ENCODE results near the gene FXYD6. TPM values are rescaled to one million over a fixed set of nuclear protein-coding genes. Genes with fewer than 3 reads are reported as not detected.
A peak's percentile ranks its signal among the peaks of the same experiment; 100 is the strongest.

The FXYD6 gene
- total and polyA plus RNA-seq, 2 of the 8 experiments (the other 6 are each of a cell fraction or from before 2014, with no cell fraction given) = 44.6 to 117 TPM

- H3K14ac ChIP-seq (ENCODE audit: insufficient read length) = no peak overlapping the region
- H4K20me1 ChIP-seq (replicated peaks in 1 of 2; ENCODE audit: control insufficient read depth in 1 of 2, insufficient read depth in 2 of 2, low read length in 2 of 2) = peaks cover 8 to 18% of the 10 kb centered on the region in 2 experiments
- TF ChIP-seq SUZ12 (IDR thresholded peaks at IDR 0.05; ENCODE audit: low read length) = no peak
- TF ChIP-seq KDM5A (IDR thresholded peaks at IDR 0.05; ENCODE audit: low read length) = no peak
- no peak for TF ChIP-seq RAD21 (IDR thresholded peaks at IDR 0.05 in 1 of 2, conservative IDR thresholded peaks at IDR 0.05 in 1 of 2; ENCODE audit: low read depth in 2 of 2, low read length in 2 of 2)
- TF ChIP-seq BACH1 (IDR thresholded peaks at IDR 0.05; ENCODE audit: low read length) = no peak
- TF ChIP-seq GTF2F1 (IDR thresholded peaks at IDR 0.05; ENCODE audit: borderline replicate concordance, low read depth, low read length) = no peak
- 0 out of 2 replicates have a peak, but pooled peaks have one; percentile 25 for TF ChIP-seq TCF12 (IDR thresholded peaks at IDR 0.05; ENCODE audit: low read depth, low read length)
- TF ChIP-seq ZNF274 (IDR thresholded peaks at IDR 0.05; ENCODE audit: borderline replicate concordance, extremely low read depth, low read length) = no peak
- no peak for TF ChIP-seq CEBPB (IDR thresholded peaks at IDR 0.05; ENCODE audit: low read depth, low read length)
- TF ChIP-seq CHD1 (IDR thresholded peaks at IDR 0.05; ENCODE audit: low read depth, low read length) = no peak
- 0 out of 2 replicates have a peak, but pooled peaks have one; percentile 10 for TF ChIP-seq CREB1 (IDR thresholded peaks at IDR 0.05)
- POLR2A ChIA-PET (ENCODE audit: partially characterized antibody) = interaction anchor here (1.3 kb wide), 1 partner anchor 50 kb away, joined by 3 read pairs; no protein-coding TSS in a partner anchor
- H3K79me1 ChIP-seq (ENCODE audit: low read depth, low read length) = peaks cover 15% of the 10 kb centered on the region
- FAIRE-seq = no peak
- H3K4me2 ChIP-seq (ENCODE audit: insufficient read depth in 1 of 2, low read depth in 2 of 2, low read length in 2 of 2) = peak overlapping the region; percentile 9 to 51; a peak in 3 of 4 replicates
- H3K4ac ChIP-seq (replicated peaks; ENCODE audit: insufficient read length, low read depth, low read length) = peak overlapping the region; percentile 36
- peak overlapping the region; percentile 73; the same call in 1 of the 2 replicates for H2BK15ac ChIP-seq (ENCODE audit: low read length)
- no peak overlapping the region for H3K9ac ChIP-seq (replicated peaks in 1 of 4; ENCODE audit: extremely low read depth in 1 of 4, low read depth in 3 of 4, low read length in 3 of 4)
- no peak for DNase-seq (ENCODE audit: low read depth in 1 of 2, low spot score in 2 of 2)
- 0 out of 2 replicates have a peak overlapping the region, but pooled peaks have one; percentile 33 for H3K18ac ChIP-seq (ENCODE audit: extremely low read depth, low read length)
- 0 out of 2 replicates have a peak overlapping the region, but pooled peaks have one; percentile 15 for H3K27ac ChIP-seq (ENCODE audit: low read depth, low read length)
- no peak overlapping the region for H2AK5ac ChIP-seq (ENCODE audit: low read depth, low read length)
- peaks cover 0 to 51% of the 10 kb centered on the region in 2 experiments; a peak in 2 of 4 replicates for H3K79me2 ChIP-seq (ENCODE audit: control insufficient read depth in 1 of 2, insufficient read depth in 2 of 2, low read length in 2 of 2)
- no peaks in the 10 kb centered on the region for H3K36me3 ChIP-seq (ENCODE audit: control insufficient read depth in 2 of 4, insufficient read depth in 4 of 4, low read length in 3 of 4)
- peak overlapping the region; percentile 7; the same call in 1 of the 2 replicates for H2BK5ac ChIP-seq (ENCODE audit: low read depth, low read length)
- H2BK20ac ChIP-seq (ENCODE audit: low read length) = peak overlapping the region; percentile 75
- H4K91ac ChIP-seq (replicated peaks; ENCODE audit: insufficient read length, low read length) = no peak overlapping the region
- no peak overlapping the region for H3K23ac ChIP-seq (ENCODE audit: insufficient read length)
- no peak overlapping the region for H2AFZ ChIP-seq (ENCODE audit: low read length)
- H3K4me3 ChIP-seq (ENCODE audit: extremely low read depth in 1 of 4, insufficient read depth in 2 of 4, low read depth in 3 of 4, low read length in 4 of 4) = peak overlapping the region in 1 of 4 experiments; percentile 26; a peak in 3 of 8 replicates
- no peak overlapping the region for H3K56ac ChIP-seq (replicated peaks; ENCODE audit: insufficient read length, low read depth, low read length)
- peaks cover 0 to under 1% (median 0%) of the 10 kb centered on the region in 4 experiments; a peak in 3 of 7 replicates for H3K27me3 ChIP-seq (replicated peaks in 1 of 4; ENCODE audit: control insufficient read depth in 3 of 4, extremely low read depth in 1 of 4, insufficient read depth in 3 of 4, low read length in 3 of 4)
- CTCF ChIA-PET (ENCODE audit: partially characterized antibody) = interaction anchor here (0.9 to 1.6 kb wide), 6 partner anchors 11 to 183 kb away, joined by 3 to 4 read pairs (median 3); no protein-coding TSS in a partner anchor
- H4K5ac ChIP-seq (ENCODE audit: insufficient read length, low read depth, low read length) = no peak overlapping the region
- H3K4me1 ChIP-seq (replicated peaks in 1 of 4; ENCODE audit: control insufficient read depth in 3 of 4, insufficient read depth in 4 of 4, low read length in 3 of 4) = peaks cover 10 to 33% (median 25%) of the 10 kb centered on the region in 4 experiments
- H3K9me3 ChIP-seq (ENCODE audit: insufficient read depth in 2 of 2, low read depth in 1 of 2, low read length in 1 of 2) = no peaks in the 10 kb centered on the region
- H2BK120ac ChIP-seq (replicated peaks; ENCODE audit: low read depth, low read length) = no peak overlapping the region
- no peak overlapping the region for H4K8ac ChIP-seq (ENCODE audit: extremely low read depth, insufficient read depth, low read length)
- peak overlapping the region; percentile 40; the same call in 1 of the 2 replicates for H2BK12ac ChIP-seq (ENCODE audit: low read depth, low read length)
- H3K23me2 ChIP-seq (ENCODE audit: low read depth, low read length) = peaks cover 10% of the 10 kb centered on the region
- 72% methylated on average over 9 of the region's 9 CpGs; no CpG with 5 or more reads in 1 of the 2 experiments for WGBS, 2 experiments (ENCODE audit: extremely low coverage in 1 of 2, insufficient coverage in 1 of 2, insufficient read length in 1 of 2, insufficient replicate concordance in 2 of 2, low coverage in 1 of 2, low lambda C conversion rate in 2 of 2, missing lambda C conversion rate in 1 of 2)
Observed at GRCh38 chr11:117870103-117870952, 6.1 kb downstream of the FXYD6 start.
